Measurements from ENCODE around the gene MMP27. TPM values are rescaled to one million over a fixed set of nuclear protein-coding genes. Genes with fewer than 3 reads are reported as not detected.

The MMP27 gene
- total RNA-seq, 1 experiment from 2014 or later, result not detected

DNA sequence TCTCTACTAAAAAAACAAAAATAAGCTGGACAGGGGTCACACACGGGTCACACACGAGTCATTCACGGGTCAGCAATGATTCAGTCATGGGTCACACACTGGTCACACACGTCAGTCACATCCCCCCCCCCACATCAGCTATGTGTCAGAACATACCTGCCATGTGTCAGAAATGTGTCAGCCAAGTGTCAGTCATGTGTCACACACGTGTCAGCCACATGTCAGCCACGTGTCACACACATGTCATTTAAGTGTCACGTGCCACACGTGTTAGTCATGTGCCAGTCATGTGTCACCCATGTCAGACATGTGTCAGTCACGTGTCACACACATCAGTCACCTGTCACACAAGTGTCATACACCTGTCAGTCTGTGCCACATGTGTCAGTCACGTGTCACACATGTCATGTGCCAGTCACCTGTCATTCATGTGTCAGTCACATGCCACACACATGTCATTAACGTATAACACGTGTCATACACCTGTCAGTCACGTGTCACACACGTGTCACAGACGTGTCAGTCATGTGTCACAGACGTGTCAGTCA lies 51.8 kb downstream of the MMP27 start:
- Histone ChIP-seq H3K9me3 (ENCODE audit: control insufficient read depth, insufficient read depth, low read depth, low read length) (peaks cover 3% of the 10 kb centered on the region; the same call in 1 of the 2 replicates), H3K27ac (ENCODE audit: low read length) (no peak overlapping the region), H3K36me3 (ENCODE audit: control insufficient read depth, insufficient read depth, low read length) (no peaks in the 10 kb centered on the region), H3K27me3 (ENCODE audit: control insufficient read depth, insufficient read depth, low read length) (no peaks in the 10 kb centered on the region), H3K4me3 (ENCODE audit: low read depth in 2 of 2, low read length in 2 of 2) (no peak overlapping the region), H3K4me1 (ENCODE audit: control insufficient read depth, insufficient read depth, low read length) (no peaks in the 10 kb centered on the region)
- CTCF ChIA-PET, result interaction anchor here (1.4 kb wide), 1 partner anchor 13 kb away, joined by 4 read pairs; no protein-coding TSS in a partner anchor
- no peak for ATAC-seq
- in situ Hi-C loops (cut with HindIII; ENCODE audit: low pct_unique_long_range_greater_than_20kb, low sequenced_read_pairs) (no loop called here), intact Hi-C loops (cut with micrococcal nuclease; ENCODE audit: unreplicated experiment) (no loop called here)
- no peak for DNase-seq (ENCODE audit: low read depth, low spot score)
- TF ChIP-seq, protein P1, sequence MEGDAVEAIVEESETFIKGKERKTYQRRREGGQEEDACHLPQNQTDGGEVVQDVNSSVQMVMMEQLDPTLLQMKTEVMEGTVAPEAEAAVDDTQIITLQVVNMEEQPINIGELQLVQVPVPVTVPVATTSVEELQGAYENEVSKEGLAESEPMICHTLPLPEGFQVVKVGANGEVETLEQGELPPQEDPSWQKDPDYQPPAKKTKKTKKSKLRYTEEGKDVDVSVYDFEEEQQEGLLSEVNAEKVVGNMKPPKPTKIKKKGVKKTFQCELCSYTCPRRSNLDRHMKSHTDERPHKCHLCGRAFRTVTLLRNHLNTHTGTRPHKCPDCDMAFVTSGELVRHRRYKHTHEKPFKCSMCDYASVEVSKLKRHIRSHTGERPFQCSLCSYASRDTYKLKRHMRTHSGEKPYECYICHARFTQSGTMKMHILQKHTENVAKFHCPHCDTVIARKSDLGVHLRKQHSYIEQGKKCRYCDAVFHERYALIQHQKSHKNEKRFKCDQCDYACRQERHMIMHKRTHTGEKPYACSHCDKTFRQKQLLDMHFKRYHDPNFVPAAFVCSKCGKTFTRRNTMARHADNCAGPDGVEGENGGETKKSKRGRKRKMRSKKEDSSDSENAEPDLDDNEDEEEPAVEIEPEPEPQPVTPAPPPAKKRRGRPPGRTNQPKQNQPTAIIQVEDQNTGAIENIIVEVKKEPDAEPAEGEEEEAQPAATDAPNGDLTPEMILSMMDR (IDR thresholded peaks at IDR 0.05), result no peak
- TF ChIP-seq TCF7L2 (IDR thresholded peaks at IDR 0.05; ENCODE audit: low read depth, low read length), result no peak
- TF ChIP-seq SIN3A (IDR thresholded peaks at IDR 0.05; ENCODE audit: borderline replicate concordance, insufficient read depth, low read depth, low read length), result no peak
- TF ChIP-seq, protein P2, sequence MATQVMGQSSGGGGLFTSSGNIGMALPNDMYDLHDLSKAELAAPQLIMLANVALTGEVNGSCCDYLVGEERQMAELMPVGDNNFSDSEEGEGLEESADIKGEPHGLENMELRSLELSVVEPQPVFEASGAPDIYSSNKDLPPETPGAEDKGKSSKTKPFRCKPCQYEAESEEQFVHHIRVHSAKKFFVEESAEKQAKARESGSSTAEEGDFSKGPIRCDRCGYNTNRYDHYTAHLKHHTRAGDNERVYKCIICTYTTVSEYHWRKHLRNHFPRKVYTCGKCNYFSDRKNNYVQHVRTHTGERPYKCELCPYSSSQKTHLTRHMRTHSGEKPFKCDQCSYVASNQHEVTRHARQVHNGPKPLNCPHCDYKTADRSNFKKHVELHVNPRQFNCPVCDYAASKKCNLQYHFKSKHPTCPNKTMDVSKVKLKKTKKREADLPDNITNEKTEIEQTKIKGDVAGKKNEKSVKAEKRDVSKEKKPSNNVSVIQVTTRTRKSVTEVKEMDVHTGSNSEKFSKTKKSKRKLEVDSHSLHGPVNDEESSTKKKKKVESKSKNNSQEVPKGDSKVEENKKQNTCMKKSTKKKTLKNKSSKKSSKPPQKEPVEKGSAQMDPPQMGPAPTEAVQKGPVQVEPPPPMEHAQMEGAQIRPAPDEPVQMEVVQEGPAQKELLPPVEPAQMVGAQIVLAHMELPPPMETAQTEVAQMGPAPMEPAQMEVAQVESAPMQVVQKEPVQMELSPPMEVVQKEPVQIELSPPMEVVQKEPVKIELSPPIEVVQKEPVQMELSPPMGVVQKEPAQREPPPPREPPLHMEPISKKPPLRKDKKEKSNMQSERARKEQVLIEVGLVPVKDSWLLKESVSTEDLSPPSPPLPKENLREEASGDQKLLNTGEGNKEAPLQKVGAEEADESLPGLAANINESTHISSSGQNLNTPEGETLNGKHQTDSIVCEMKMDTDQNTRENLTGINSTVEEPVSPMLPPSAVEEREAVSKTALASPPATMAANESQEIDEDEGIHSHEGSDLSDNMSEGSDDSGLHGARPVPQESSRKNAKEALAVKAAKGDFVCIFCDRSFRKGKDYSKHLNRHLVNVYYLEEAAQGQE (IDR thresholded peaks at IDR 0.05; ENCODE audit: insufficient read depth in 1 of 2, low read depth in 2 of 2, low read length in 1 of 2), result no peak
- no peak for TF ChIP-seq POLR2AphosphoS5 (IDR thresholded peaks at IDR 0.05; ENCODE audit: low read depth, low read length)
- POLR2A ChIA-PET, result no interaction called here
- BruUV-seq (replicated peaks), result no TSS peak

DNA sequence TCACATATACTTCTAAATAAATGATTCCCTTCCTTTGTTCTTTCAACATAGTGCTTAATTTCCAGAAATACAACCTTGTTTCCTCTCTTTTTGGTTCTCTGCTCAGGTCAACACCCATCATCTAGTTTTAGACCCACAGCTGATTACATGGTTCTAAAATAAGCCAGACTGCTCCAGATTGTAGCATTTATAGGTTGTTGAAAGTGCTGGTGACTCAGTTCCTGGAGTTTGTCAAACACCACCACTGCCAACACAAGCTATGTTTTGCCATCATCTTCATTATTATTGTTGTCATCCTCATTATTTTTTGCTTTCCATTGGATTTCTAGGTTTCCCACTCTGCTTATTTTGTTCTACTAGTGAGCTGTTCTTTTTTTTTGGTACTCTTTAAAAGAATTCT lies 58.1 kb downstream of the MMP27 start:
- Histone ChIP-seq H3K27ac (ENCODE audit: low read length) (no peak overlapping the region), H3K4me1 (ENCODE audit: control insufficient read depth, insufficient read depth, low read length) (no peaks in the 10 kb centered on the region), H3K27me3 (ENCODE audit: control insufficient read depth, insufficient read depth, low read length) (no peaks in the 10 kb centered on the region), H3K9me3 (ENCODE audit: control insufficient read depth, insufficient read depth, low read depth, low read length) (no peaks in the 10 kb centered on the region), H3K4me3 (ENCODE audit: low read depth in 2 of 2, low read length in 2 of 2) (no peak overlapping the region), H3K36me3 (ENCODE audit: control insufficient read depth, insufficient read depth, low read length) (no peaks in the 10 kb centered on the region)
- no peak for TF ChIP-seq TCF7L2 (IDR thresholded peaks at IDR 0.05; ENCODE audit: low read depth, low read length)
- TF ChIP-seq, protein P2 (IDR thresholded peaks at IDR 0.05; ENCODE audit: insufficient read depth in 1 of 2, low read depth in 2 of 2, low read length in 1 of 2), result no peak
- no peak for TF ChIP-seq POLR2AphosphoS5 (IDR thresholded peaks at IDR 0.05; ENCODE audit: low read depth, low read length)
- ChIA-PET CTCF (no interaction called here), POLR2A (no interaction called here)
- no TSS peak for BruUV-seq (replicated peaks)
- intact Hi-C loops (cut with micrococcal nuclease; ENCODE audit: unreplicated experiment), result no loop called here
- DNase-seq (ENCODE audit: low read depth, low spot score) (no peak), ATAC-seq (no peak)
- in situ Hi-C loops (cut with HindIII; ENCODE audit: low pct_unique_long_range_greater_than_20kb, low sequenced_read_pairs), result no loop called here
